Skin of body (tissue), 2 donors: ENCODE results near the gene B4GALT7. TPM values are rescaled to one million over a fixed set of nuclear protein-coding genes. Genes with fewer than 3 reads are reported as not detected.

Experiments used
- DNase-seq: peaks from one replicate; lab custom pipeline; 2025; lab: John Stamatoyannopoulos, UW
- total RNA-seq: library from RNA; depleted of rRNA; stranded (reverse); fragments of >200 nt; gene quantifications from one replicate; pipeline ENCODE4 v1.2.3, GENCODE V29; 2014

The B4GALT7 gene
- total RNA-seq, 1 donor from 2014 or later: 11.6 TPM

DNA sequence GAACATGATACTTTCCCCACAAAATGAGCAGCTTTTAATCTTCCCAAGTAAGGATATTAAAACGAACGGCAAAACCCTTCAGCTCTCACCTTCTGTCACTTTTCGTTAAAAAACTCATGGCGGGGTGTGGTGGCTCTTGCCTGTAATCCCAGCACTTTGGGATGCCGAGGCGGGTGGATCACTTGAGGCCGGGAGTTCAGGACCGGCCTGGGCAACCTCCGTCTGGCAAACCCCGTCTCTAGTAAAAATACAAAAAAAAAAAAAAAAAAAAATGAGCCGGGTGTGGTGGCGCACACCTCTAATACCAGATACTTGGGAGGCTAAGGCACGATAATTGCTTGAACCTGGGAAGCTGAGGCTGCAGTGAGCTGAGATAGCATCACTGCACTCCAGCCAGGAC is 7.0 kb upstream of the B4GALT7 start:
- DNase-seq: no peak

GRCh38 chr5:177593511-177593910 is 6.4 kb upstream of the B4GALT7 start:
- DNase-seq: no peak

- no peak for DNase-seq
Observed at GRCh38 chr5:177594071-177594470, 5.9 kb upstream of the B4GALT7 start.

DNA sequence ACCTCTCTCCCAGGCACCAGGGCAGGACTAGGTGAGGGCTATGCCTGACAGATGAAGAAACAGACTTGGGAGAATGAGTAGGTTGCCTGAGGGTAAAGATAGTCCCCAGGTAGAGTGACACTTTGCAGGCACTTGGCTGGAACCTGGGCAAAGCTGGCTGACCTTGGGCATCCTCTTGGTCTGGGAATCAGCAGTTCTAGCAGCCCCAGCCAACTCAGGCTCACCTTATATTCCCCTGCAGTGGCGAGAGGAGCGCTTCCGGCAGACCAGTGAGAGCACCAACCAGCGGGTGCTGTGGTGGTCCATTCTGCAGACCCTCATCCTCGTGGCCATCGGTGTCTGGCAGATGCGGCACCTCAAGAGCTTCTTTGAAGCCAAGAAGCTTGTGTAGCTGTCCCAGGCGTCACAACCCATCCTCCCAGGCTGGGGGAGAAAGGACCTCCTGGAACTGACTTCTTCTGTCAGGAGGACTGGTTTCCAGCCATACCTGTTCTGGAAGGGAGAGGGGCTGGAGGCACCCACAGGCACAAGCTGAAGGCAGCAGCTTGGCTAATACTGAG is 4.8 kb upstream of the B4GALT7 start:
- DNase-seq: no peak

GRCh38 chr5:177595991-177596774 is 3.7 kb upstream of the B4GALT7 start:
- DNase-seq: no peak

GRCh38 chr5:177596775-177597238 is 3.1 kb upstream of the B4GALT7 start:
- DNase-seq: no peak

GRCh38 chr5:177598477-177598876 is 1.5 kb upstream of the B4GALT7 start:
- DNase-seq: no peak

- DNase-seq: no peak
Observed at GRCh38 chr5:177600508-177601018, 631 bp downstream of the B4GALT7 start.

GRCh38 chr5:177601126-177601525 is 1.2 kb downstream of the B4GALT7 start:
- no peak for DNase-seq

DNA sequence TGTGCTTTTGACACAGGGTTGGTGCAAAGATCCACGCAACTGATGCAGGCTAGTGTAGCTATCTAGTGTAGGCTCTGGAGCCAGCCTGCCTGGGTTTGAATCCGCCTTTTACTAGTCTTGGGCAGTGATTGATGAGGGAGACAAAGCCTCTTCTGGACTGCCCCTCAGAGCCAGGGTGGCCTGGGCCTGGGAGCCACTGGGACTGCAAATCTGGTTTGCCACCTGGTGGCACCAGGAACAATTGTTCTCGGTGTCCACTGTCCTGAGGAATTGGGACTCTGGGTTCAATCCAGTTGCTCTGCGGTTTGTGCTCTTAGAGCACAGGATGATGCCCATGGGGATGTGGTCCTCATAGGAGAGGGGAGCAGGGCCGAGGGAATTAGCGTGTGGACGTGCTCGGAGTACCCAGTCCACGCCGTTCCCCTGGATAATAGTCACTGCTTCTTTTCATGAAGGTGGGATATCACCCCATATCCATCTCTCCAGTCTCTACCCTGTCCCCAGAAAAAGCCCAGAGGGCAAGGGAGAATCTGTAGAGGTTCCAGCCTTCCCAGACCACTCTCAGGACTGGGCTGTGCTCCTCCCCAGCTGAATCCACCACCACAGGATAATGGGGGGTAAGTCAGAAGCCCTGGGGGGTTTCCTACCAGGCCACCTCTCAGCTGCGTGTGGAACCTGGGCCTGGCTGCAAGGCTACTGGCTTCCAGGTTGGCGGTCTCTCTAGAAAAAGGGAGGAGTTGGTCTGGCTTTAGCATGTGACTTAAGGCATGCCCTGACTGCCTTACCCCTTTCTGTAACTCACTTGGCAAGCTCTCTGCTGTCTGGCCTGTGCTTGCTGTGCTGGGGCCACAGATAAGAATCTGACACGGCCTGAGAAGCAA is 1.9 kb downstream of the B4GALT7 start:
- no peak for DNase-seq

- no peak for DNase-seq
Observed at GRCh38 chr5:177602458-177602830, 2.5 kb downstream of the B4GALT7 start.

- no peak for DNase-seq
Observed at GRCh38 chr5:177603631-177604030, 3.7 kb downstream of the B4GALT7 start.

DNA sequence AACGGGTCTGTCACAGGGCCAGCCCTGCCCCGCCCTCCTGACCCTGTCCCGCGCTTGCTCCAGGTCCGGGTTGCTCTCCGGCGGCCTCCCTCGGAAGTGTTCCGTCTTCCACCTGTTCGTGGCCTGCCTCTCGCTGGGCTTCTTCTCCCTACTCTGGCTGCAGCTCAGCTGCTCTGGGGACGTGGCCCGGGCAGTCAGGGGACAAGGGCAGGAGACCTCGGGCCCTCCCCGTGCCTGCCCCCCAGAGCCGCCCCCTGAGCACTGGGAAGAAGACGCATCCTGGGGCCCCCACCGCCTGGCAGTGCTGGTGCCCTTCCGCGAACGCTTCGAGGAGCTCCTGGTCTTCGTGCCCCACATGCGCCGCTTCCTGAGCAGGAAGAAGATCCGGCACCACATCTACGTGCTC is 4.2 kb downstream of the B4GALT7 start:
- DNase-seq: no peak

DNA sequence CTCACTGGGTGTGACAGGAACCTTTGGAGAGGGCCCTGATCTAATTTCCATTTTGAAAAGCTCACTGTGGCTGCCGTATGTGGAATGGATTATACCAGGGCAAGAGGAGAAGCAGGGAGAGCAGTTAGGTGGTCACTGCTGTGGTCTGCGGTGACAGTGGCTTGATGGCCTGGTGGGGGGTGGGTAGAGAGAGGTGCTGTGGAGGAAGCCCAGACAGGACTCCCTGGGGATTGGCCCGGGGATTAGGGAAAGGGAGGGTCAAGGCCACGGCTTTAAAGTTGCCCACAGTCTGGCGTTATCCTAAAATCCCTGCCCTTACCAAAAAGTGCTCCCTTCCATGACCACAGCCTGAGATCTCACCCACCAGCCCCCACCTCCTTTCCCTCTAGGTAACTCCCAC is 4.7 kb downstream of the B4GALT7 start:
- no peak for DNase-seq

- DNase-seq: no peak
Observed at GRCh38 chr5:177605078-177605477, 5.1 kb downstream of the B4GALT7 start.

GRCh38 chr5:177605667-177606066 is 5.7 kb downstream of the B4GALT7 start:
- DNase-seq: no peak

GRCh38 chr5:177606071-177607051 is 6.4 kb downstream of the B4GALT7 start:
- DNase-seq: no peak

GRCh38 chr5:177607115-177607451 is 7.2 kb downstream of the B4GALT7 start:
- no peak for DNase-seq

DNA sequence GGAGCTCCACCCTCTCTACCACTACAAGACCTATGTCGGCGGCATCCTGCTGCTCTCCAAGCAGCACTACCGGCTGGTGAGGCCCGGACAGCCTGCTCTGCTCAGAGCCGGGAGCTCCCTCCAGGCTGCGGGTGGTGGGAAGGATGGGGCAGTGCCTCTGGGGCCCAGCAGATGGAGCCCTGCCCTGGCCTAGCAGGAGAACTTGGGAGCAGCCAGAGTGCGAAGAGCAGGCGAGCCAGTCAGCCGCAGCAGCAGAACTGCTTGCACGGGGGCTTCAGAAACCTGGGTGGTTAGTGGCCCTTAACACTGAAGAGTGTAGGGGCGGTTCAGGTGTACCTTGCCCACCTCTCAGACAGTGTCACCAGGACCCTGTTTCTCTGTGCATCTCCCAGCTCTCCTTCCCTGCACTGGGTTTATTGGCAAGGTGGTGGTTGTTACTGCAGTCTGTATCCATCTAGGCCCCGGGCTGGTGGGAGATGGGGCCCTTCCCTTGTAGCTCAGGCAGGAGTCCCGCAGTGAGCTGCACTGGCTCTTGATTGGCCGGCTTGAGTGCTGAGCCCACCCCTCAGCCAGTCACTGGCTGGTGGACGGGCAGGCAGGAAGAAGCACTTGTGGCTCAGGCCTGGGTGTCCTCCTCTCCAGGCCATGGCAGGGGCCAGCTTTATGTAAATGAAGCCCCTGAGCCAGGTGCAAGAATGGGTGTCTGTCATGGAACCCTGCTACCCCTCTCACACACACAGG is 7.7 kb downstream of the B4GALT7 start:
- DNase-seq: peak; percentile 39
